SHP77 (cell line): ENCODE measurements around the gene TBC1D8.

Experiments
- DNase-seq, 2 experiments: peaks; one replicate each; lab custom pipeline; 2025; lab: John Stamatoyannopoulos, UW

Gene TBC1D8

DNA sequence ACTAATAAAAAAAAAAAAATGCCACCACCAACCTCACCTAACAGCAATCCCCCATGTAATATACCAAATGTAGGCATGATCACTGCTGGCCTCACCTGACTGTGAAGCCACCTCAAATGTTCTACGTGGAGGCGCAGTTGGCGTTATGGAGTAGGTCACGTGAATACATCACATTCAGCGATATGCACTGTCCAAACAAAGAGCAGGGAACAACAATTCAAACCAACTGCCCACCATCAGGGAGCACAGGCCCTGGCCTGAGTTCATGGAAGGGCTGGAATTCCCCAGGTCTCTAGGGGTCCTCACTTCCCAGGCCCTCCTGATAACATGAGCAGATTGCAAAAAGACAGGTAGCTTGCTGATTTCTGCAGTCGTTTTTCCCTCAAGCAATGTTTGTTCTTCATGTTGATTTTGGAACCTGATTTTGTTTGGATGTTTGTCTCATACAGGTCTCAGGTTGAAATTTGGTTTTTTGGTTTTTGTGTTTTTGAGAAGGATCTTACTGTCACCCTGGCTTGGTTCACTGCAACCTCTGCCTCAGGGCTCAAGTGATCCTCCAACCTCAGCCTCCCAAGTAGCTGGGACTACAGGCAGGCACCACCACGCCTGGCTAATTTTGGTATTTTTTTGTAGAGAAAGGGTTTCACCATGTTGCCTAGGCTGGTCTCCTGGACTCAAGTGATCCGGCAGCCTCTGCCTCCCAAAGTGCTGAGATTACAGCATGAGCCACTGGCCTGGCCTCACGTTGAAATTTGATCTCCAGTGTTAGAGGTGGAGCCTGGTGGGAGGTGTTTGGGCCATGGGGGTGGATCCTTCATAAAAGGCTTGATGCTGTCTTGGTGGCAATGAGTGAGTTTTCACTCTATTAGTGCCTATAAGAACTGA, 15.5 kb downstream of the TBC1D8 start:
- DNase-seq: no peak

GRCh38 chr2:101133492-101134100, 17.6 kb downstream of the TBC1D8 start:
- no peak for DNase-seq

DNA sequence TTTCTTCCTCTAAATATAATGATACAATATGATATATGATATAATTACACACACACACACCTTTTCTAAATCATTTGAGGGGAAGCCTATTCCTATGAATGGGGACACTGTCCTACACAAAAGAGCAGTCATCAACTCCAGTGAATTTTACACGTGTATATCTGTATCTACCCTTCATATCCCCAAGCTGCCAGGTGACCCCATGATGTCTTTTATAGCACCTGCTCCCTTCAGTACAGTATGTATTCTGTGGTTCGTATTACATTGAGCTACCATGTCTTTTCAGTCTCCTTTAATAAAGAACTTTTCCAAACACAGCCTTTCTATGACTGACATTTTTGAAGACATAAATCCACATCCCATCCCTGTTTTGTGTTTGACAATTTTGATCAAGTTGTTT, 19.0 kb downstream of the TBC1D8 start:
- no peak for DNase-seq

DNA sequence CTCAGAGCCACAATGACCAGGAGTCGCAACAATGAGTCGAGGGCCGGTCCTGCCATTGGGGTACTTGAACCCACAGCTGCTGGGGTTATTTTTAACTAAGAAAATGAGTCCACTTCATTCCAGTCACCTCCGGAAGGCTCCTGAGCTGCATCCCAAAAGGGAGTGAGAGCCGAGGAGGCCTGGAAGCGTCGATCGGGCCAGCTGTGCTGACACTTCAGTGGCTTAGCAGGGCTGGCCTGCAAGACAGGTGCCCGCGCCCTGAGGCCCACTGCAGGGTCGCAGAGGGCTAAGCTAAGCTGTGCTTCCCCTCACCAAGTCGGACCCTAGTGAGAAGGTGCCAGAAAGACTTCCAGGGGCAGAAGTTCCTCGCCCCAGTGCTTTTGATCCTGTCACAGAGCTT, 21.1 kb downstream of the TBC1D8 start:
- peak; percentile 38 to 55 for DNase-seq

DNA sequence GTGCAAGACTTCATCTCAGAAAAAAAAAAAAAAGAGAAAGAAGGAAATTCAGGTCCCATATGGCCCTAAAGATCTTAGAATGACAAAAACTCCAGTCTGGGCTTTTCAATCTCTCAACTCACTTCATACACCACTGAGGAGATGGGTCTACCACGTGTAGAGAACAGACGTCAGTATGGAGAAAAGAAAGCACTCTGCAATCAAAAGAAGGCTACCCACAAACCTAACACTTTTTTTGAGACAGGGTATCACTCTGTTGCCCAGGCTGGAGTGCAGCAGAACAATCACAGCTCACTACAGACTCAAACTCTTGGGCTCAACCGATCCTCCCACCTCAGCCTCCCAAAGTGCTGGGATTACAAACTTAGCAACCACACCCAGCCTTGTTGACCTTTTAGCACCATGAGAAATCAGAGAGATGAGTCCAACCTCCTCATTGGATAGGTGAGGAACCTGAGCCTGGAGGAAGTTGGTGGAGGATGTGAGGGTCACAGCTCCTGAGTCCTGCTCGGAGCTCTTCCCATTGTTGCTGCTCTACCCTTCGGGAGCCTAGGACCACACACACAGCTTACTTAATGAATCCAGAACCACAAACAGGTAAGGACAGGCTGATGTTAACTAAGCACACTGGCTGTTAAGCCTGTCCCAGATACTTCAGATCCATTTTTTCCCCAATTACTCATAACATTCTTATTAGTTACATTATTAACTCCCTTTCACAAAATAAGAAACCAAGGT, 23.7 kb downstream of the TBC1D8 start:
- no peak for DNase-seq

DNA sequence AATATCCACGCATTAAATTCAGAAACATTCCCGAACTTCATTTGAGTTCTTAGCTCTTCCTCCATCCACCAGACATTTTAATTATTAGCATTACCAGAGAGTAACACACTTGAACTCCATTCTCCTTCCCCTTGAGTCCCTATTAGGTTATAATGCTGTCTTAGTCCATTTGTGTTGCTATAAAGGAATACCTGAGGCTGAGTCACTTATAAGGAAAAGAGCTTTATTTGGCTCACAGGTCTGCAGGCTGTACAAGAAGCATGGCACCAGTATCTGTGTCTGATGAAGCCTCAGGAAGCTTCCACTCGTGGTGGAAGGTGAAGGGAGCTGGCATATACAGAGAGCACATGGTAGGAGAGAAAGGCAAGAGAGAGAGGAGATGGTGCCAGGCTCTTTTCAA, 25.4 kb downstream of the TBC1D8 start:
- no peak for DNase-seq

GRCh38 chr2:101125374-101125773, 25.8 kb downstream of the TBC1D8 start:
- no peak for DNase-seq

- no peak for DNase-seq
These were observed 26.4 kb downstream of the TBC1D8 start for GRCh38 chr2:101124643-101125366.

DNA sequence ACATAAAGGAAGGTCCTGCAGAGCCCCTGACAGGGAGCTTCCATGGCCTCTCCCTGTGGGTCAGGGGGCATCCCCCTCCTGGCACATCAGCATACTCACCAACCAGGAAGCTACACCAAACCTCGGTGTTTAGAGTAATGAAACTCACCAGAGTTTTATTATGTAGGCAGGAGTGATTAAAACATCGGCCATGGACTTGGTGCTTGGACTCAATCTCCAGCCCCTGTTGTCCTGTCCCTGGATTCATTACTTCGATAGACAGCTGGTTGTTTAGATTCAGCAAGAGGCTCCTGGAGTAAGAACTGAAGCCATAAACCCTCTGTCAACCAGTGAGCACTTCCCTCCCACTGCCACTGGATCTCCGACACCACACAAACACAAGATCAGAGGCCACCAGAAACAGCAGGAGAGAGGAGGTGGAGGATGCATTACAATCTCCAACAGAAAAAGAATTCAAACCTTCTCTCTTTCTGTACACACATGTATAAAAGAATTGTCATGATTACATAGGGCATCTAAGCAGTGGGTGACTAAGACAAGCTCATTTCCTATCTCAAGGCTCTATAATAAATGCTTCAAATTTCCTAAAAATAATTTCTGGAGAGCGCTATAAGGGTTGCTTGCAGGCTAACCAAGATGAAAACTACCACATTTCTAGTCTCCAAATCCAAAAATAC, 27.2 kb downstream of the TBC1D8 start:
- no peak for DNase-seq

DNA sequence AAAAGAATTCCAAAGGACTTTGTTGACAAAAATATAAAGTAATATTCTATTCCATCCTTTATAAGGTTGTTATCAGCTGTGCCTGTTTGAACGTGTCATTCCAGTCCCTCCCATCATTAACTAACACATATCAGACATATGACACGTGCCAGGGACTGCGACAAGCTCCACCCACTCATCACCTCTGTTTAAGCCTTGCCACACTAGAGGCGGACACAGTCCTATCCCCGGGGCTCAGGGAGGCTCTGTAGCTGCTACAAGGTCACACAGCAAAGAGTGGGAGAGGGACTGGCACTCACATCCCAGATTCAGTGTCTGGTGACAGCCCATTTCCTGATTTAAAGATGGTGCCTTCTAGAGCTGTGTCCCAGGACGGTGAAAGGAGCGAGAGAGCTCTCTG, 30.0 kb downstream of the TBC1D8 start:
- no peak for DNase-seq

GRCh38 chr2:101120124-101120996, 30.8 kb downstream of the TBC1D8 start:
- DNase-seq: peak; percentile 60 to 71

DNA sequence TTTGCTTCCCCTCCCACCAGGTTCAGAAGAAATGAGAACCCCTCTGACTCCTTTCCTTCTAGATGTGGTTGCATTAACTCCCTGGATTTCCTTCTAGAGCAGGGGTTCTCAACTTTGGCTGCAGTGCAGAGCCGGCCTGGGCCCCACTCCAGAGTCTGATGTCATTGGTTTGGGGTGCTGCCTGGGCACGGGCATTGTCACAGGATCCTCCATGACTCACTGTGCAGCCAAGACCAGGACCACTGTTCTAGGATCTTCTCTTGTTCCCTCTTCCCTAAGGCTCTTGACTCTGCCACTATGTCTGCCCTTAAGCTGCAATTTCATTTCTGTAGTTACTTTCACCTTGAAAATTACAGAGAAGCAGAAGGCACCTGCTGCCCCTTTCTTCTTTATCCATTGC, 31.8 kb downstream of the TBC1D8 start:
- DNase-seq: no peak

GRCh38 chr2:101116841-101117552, 34.2 kb downstream of the TBC1D8 start:
- DNase-seq: peak; percentile 37 to 38

DNA sequence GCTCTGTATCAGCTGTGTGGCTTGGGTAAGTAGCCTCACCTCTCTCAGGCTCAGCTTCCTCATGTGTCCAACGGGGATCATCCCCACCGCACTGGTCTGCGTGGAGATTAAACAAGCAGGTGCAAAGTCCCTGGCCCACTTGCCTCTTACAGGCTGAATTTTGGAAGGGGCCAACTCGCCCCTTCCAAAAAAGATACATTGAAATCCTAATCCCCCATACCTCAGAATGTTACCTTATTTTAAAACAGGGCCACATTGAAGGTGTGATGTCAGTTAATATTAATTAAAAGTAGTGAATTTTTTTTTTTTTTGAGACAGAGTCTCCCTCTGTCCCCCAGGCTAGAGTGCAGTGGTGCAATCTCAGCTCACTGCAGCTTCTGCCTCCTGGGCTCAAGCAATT, 34.8 kb downstream of the TBC1D8 start:
- DNase-seq: no peak

DNA sequence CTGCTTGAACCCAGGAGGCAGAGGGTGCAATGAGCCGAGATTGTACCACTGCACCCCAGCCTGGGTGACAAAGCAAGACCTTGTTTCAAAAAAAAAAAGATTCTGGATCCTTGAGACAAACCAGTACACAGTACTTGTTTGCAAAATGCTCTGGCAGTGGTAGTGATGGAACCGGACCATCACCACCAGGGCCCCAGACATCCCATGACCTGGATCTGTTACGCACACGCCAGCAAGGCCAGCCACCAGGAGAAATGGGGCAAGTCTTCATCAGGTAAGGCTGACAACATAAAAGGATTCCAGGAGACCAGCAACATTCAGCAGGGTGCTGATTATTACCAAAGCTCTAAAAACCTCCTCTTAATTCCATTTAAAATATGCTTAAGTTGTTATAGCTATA, 35.5 kb downstream of the TBC1D8 start:
- DNase-seq: no peak

- DNase-seq: no peak
These were observed 36.4 kb downstream of the TBC1D8 start for GRCh38 chr2:101114815-101115214.

DNA sequence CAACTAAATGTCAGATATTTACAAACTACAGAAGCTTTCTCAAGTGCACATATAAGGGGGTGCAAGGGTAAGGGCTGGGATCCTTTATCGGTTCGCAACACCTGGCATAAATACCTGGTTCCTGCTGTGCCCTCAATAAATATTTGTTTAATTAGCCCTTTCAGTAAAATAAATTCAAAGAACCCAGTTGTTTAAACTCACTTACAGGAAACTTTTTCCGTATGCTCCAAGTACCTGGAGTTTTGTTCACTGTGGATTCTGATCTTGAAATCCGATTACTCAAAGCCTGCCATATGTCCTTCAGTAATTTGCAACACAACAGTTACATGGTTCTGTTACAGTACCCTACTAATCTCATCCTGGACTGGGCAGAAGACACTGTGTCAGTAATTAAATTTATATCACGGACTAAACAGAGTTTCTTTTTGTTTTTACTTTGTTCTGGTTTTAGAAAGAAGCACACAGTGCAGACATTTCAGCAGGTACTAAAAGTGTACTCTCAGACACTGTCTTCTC, 36.9 kb downstream of the TBC1D8 start:
- no peak for DNase-seq

DNA sequence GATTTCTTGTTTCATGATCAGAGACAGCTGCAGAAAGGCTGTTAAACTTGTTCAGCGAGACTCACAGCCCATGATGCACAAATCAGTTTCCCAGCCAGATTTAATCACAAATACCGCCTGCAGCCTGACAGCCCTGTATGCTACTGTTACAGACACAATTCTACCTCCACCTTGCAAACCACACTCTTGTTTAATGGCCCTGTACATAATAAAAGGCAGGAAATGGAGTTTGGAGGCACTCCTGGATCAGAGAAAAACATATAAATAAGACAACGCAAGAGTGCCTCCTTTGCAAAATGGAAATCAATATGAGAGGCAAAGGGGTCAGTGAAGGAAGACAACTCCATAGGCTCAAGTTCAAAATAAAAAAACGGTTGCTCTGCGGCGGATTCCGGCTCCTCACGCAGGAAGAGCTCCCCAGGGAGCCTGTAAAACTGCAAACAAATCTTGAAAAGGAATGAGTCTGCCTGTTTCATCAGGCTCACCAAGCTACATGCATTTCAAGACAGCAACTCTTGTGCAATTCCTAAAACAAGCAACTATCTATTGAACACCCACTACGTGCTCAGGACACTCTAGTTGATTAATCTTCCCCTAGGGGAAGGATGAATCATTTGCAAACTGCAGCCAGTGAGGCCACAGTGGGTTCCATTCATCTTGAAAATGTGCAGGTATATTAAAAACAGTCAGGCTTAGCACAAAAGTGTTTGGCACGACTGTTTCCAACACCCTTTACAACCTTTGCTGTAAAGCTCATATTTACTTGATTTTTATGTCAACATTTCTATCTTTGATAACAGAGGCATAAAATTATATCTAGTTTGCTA, 37.5 kb downstream of the TBC1D8 start:
- no peak for DNase-seq

DNA sequence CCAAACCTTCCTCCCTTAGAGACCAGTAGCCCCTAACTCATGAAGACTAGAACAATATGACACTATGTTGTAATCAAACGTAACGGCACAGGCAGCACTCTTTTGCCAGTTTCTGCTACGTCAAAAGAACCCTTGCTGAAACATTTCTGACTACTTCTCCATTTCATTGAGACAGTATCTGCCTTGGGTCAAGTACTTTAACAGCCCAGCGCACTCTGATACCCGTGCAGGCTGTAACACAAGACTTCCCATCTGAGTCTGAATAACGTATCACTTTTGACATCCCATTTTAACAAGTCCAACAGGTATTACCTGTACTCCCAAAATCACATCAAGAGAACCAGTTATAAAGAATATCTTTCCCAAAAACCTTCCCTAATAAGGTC, 38.4 kb downstream of the TBC1D8 start:
- no peak for DNase-seq
